Ascending aorta (tissue), 2 donors: ENCODE data around the gene CSF1R. TPM values are rescaled to one million over a fixed set of nuclear protein-coding genes. Genes with fewer than 3 reads are reported as not detected.
"Not testable (repeated sequence)": the region's sequence is repeated elsewhere in the genome, so short reads cannot be mapped to it uniquely, and the experiment has no call there.

ENCODE experiments used
- DNase-seq, 2 donors: peaks; one replicate each; pipeline ENCODE4 v3.0.0-alpha.2; 2019; ENCODE audit warnings: low spot score in 2 of 2
- H3K27ac ChIP-seq, 2 donors: fragments of 200-600 bp; sonication (generic); one replicate each; pipeline ENCODE4 v1.5.1; 2016 to 2017; ENCODE audit warnings: mild to moderate bottlenecking in 1 of 2
- H3K27me3 ChIP-seq: fragments of 200-600 bp; sonication (generic); one replicate; pipeline ENCODE4 v1.5.1; 2017
- H3K36me3 ChIP-seq, 2 donors: fragments of 200-600 bp; sonication (generic); one replicate each; pipeline ENCODE4 v1.5.1; 2016
- H3K4me1 ChIP-seq, 2 donors: fragments of 200-600 bp; sonication (generic); one replicate each; pipeline ENCODE4 v1.5.1; 2016 to 2017; ENCODE audit warnings: mild to moderate bottlenecking in 1 of 2
- H3K4me3 ChIP-seq, 2 donors: fragments of 200-600 bp; sonication (generic); one replicate each; pipeline ENCODE4 v1.5.1; 2016 to 2017; ENCODE audit warnings: mild to moderate bottlenecking in 1 of 2
- H3K9me3 ChIP-seq, 2 donors: fragments of 200-600 bp; sonication (generic); one replicate each; pipeline ENCODE4 v1.5.1; 2016
- CTCF ChIP-seq, 3 experiments: fragments of 200-600 bp in 2 of 3; fragments of 450-650 bp in 1 of 3; sonication (generic) in 2 of 3; IDR thresholded peaks; one replicate each; pipeline ENCODE4 v1.5.1; 2016 to 2019; ENCODE audit warnings: antibody characterized with exemption in 3 of 3, mild to moderate bottlenecking in 1 of 3, moderate library complexity in 1 of 3
- intact Hi-C: fragments of 100-400 bp; cut with DNase I; formaldehyde crosslinking; loops from one replicate; pipeline ENCODE4 v1.15.1; 2023
- total RNA-seq: library from RNA; depleted of rRNA; stranded (reverse); fragments of >200 nt; gene quantifications from one replicate; pipeline ENCODE4 v1.1.0, GENCODE V29; 2016

The CSF1R gene
- total RNA-seq, 1 donor from 2014 or later, result 70.9 TPM

GRCh38 chr5:150085191-150085912 lies 1.0 kb downstream of the CSF1R start:
- Histone ChIP-seq H3K4me3 (peak overlapping the region in 1 of 2 donors; percentile 51), H3K36me3 (no peaks in the 10 kb centered on the region), H3K4me1 (no peaks in the 10 kb centered on the region), H3K27me3 (no peaks in the 10 kb centered on the region), H3K27ac (no peak overlapping the region), H3K9me3 (no peaks in the 10 kb centered on the region)
- intact Hi-C loops, result no loop called here
- TF ChIP-seq CTCF (IDR thresholded peaks at IDR 0.05), result no peak
- peak in 1 of 2 donors; percentile 27 for DNase-seq

GRCh38 chr5:150084754-150085153 lies 1.6 kb downstream of the CSF1R start:
- H3K27me3 ChIP-seq, H3K27ac ChIP-seq, H3K9me3 ChIP-seq, H3K36me3 ChIP-seq, H3K4me1 ChIP-seq, intact Hi-C loops: not testable (repeated sequence)
- peak in 1 of 2 donors; percentile 42 for DNase-seq
- H3K4me3 ChIP-seq, result peak overlapping the region in 1 of 2 donors; percentile 19

- Histone ChIP-seq H3K36me3 (no peaks in the 10 kb centered on the region), H3K9me3 (no peaks in the 10 kb centered on the region), H3K27me3 (no peaks in the 10 kb centered on the region), H3K4me3 (peak overlapping the region in 1 of 2 donors; percentile 12), H3K27ac (no peak overlapping the region), H3K4me1 (no peaks in the 10 kb centered on the region)
- TF ChIP-seq CTCF (IDR thresholded peaks at IDR 0.05), result no peak
- intact Hi-C loops, result no loop called here
- peak in 1 of 2 donors; percentile 59 for DNase-seq
Measured at GRCh38 chr5:150082889-150083288, 3.5 kb downstream of the CSF1R start.

GRCh38 chr5:150082374-150082773 lies 4.0 kb downstream of the CSF1R start:
- Histone ChIP-seq H3K4me1 (no peaks in the 10 kb centered on the region), H3K4me3 (peak overlapping the region in 1 of 2 donors; percentile 12), H3K36me3 (no peaks in the 10 kb centered on the region), H3K9me3 (no peaks in the 10 kb centered on the region), H3K27me3 (no peaks in the 10 kb centered on the region), H3K27ac (no peak overlapping the region)
- intact Hi-C loops, result no loop called here
- no peak for TF ChIP-seq CTCF (IDR thresholded peaks at IDR 0.05)
- peak in 1 of 2 donors; percentile 54 for DNase-seq

- no peaks in the 10 kb centered on the region for H3K4me1 ChIP-seq
- peak; percentile 41 to 77 for DNase-seq
- H3K9me3 ChIP-seq, result no peaks in the 10 kb centered on the region
- no peaks in the 10 kb centered on the region for H3K36me3 ChIP-seq
- H3K27me3 ChIP-seq, result no peaks in the 10 kb centered on the region
- H3K27ac ChIP-seq, result no peak overlapping the region
- no peak overlapping the region for H3K4me3 ChIP-seq
- intact Hi-C loops, result no loop called here
- TF ChIP-seq CTCF (IDR thresholded peaks at IDR 0.05), result no peak
Measured at GRCh38 chr5:150081541-150082283, 4.6 kb downstream of the CSF1R start.
